H1 (cell line): ENCODE data around the gene GALNT6.

Source experiments
- EZH2 ChIP-seq: fragments of 200-600 bp; sonication (generic); IDR thresholded peaks from 2 replicates; pipeline ENCODE4 v1.7.1; 2012; ENCODE audit warnings: low read depth, mild to moderate bottlenecking, moderate library complexity, low read length, inconsistent platforms; ENCODE audit not compliant: severe bottlenecking
- TF ChIP-seq, protein P1 (sequence below), 3 experiments: IDR thresholded peaks; 1 replicate in 2 of 3; 2 replicates in 1 of 3; pipeline versions ENCODE4 v1.5.1 to v1.6.1; 2011; ENCODE audit warnings: low read length in 3 of 3, mild to moderate bottlenecking in 3 of 3, inconsistent platforms in 2 of 3, low read depth in 1 of 3, moderate library complexity in 1 of 3; ENCODE audit not compliant: insufficient read depth in 1 of 3; ENCODE audit errors: control extremely low read depth in 1 of 3

DNA sequence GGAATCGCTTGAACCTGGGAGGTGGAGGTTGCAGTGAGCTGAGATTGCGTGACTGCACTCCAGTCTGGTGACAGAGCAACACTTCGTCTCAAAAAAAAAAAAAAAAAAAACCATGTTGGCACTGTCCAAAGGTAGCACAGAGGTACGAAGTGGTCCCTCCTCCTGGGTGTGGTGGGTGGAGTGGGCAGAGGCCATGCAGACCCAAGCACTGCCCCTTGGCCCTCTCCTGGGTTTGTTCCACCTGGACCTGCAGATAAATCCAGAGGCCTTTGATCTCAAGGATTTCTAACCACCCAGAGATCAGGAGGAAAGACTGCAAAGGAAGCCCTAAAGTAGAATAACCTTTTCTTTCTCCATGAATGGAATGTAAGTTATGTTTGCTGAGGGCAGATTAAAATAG lies 8.7 kb upstream of the GALNT6 start:
- TF ChIP-seq, protein P1, sequence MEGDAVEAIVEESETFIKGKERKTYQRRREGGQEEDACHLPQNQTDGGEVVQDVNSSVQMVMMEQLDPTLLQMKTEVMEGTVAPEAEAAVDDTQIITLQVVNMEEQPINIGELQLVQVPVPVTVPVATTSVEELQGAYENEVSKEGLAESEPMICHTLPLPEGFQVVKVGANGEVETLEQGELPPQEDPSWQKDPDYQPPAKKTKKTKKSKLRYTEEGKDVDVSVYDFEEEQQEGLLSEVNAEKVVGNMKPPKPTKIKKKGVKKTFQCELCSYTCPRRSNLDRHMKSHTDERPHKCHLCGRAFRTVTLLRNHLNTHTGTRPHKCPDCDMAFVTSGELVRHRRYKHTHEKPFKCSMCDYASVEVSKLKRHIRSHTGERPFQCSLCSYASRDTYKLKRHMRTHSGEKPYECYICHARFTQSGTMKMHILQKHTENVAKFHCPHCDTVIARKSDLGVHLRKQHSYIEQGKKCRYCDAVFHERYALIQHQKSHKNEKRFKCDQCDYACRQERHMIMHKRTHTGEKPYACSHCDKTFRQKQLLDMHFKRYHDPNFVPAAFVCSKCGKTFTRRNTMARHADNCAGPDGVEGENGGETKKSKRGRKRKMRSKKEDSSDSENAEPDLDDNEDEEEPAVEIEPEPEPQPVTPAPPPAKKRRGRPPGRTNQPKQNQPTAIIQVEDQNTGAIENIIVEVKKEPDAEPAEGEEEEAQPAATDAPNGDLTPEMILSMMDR (IDR thresholded peaks at IDR 0.05; ENCODE audit: control extremely low read depth in 1 of 3, insufficient read depth in 1 of 3, low read depth in 1 of 3, low read length in 3 of 3): no peak
- TF ChIP-seq EZH2: no peak
